Activated B cell treated with CpG ODN at 0.5 μM for 24 hours (primary cell): Measurements from ENCODE around the gene ATP2B2. TPM values are rescaled to one million over a fixed set of nuclear protein-coding genes. Genes with fewer than 3 reads are reported as not detected.
A peak's percentile ranks its signal among the peaks of the same experiment; 100 is the strongest.

Experiments
- ATAC-seq: fragments of 200-7000 bp; cut with Tn5 transposase; one replicate; pipeline ENCODE4 v1.10.0; 2021; ENCODE audit warnings: low read depth, mild to moderate bottlenecking, moderate library complexity
- CTCF ChIA-PET: fragments of 350-600 bp; sonication (Branson Sonifier 250); formaldehyde crosslinking; loops from one replicate; lab custom pipeline; 2021; ENCODE audit warnings: antibody characterized with exemption; lab: Charles Lee
- POLR2A ChIA-PET: fragments of 350-600 bp; sonication (Branson Sonifier 250); formaldehyde crosslinking; loops from one replicate; lab custom pipeline; 2021; ENCODE audit warnings: antibody characterized with exemption; lab: Charles Lee
- DNase-seq: peaks from one replicate; pipeline ENCODE4 v3.0.0; 2022
- H3K27ac Mint-ChIP-seq: one replicate; pipeline ENCODE4 v1.8.0; 2020; ENCODE audit warnings: mixed read lengths
- H3K27me3 Mint-ChIP-seq: one replicate; pipeline ENCODE4 v1.8.0; 2021; ENCODE audit warnings: mixed read lengths
- H3K36me3 Mint-ChIP-seq: one replicate; pipeline ENCODE4 v1.8.0; 2021; ENCODE audit warnings: low read depth, mixed read lengths
- H3K4me1 Mint-ChIP-seq: one replicate; pipeline ENCODE4 v1.8.0; 2021; ENCODE audit warnings: mixed read lengths
- H3K4me3 Mint-ChIP-seq: one replicate; pipeline ENCODE4 v1.8.0; 2020; ENCODE audit warnings: mild to moderate bottlenecking, mixed read lengths
- H3K9me3 Mint-ChIP-seq: one replicate; pipeline ENCODE4 v1.8.0; 2020; ENCODE audit warnings: mixed read lengths
- CTCF ChIP-seq: fragments of 200-600 bp; IDR thresholded peaks from one replicate; pipeline ENCODE4 v1.8.0; 2022; ENCODE audit warnings: antibody characterized with exemption, mild to moderate bottlenecking
- intact Hi-C: fragments of 100-400 bp; cut with micrococcal nuclease; formaldehyde crosslinking; loops from one replicate; pipeline ENCODE4 v1.15.1; 2024
- total RNA-seq: library from RNA; stranded (reverse); gene quantifications from 2 replicates; pipeline ENCODE4 v1.2.3, GENCODE V29; 2022

The ATP2B2 gene
- total RNA-seq, 1 donor from 2014 or later, result not detected

- intact Hi-C loops, result no loop called here
- Mint-ChIP-seq H3K9me3 (no peaks in the 10 kb centered on the region), H3K4me3 (no peak overlapping the region), H3K27me3 (peaks cover 2% of the 10 kb centered on the region), H3K36me3 (no peaks in the 10 kb centered on the region), H3K4me1 (peaks cover 15% of the 10 kb centered on the region), H3K27ac (no peak overlapping the region)
- CTCF ChIA-PET, result interaction anchor here (6.7 kb wide), 1 partner anchor 392 kb away, joined by 101 read pairs; no protein-coding TSS in a partner anchor
- ATAC-seq, result no peak
- no peak for TF ChIP-seq CTCF
- POLR2A ChIA-PET, result no interaction called here
- no peak for DNase-seq
Observed at GRCh38 chr3:10347648-10348403, 157.6 kb downstream of the ATP2B2 start.

- intact Hi-C loops, result no loop called here
- Mint-ChIP-seq H3K27me3 (peaks cover 2% of the 10 kb centered on the region), H3K27ac (no peak overlapping the region), H3K4me3 (no peak overlapping the region), H3K4me1 (peaks cover 5% of the 10 kb centered on the region), H3K9me3 (no peaks in the 10 kb centered on the region), H3K36me3 (no peaks in the 10 kb centered on the region)
- POLR2A ChIA-PET, result no interaction called here
- DNase-seq (no peak), ATAC-seq (no peak)
- CTCF ChIA-PET, result interaction anchor here (1.5 to 6.7 kb wide), 3 partner anchors 74 to 394 kb away, joined by 3 to 101 read pairs (median 4); no protein-coding TSS in a partner anchor
- TF ChIP-seq CTCF, result no peak
Observed at GRCh38 chr3:10345911-10346310, 159.5 kb downstream of the ATP2B2 start.

GRCh38 chr3:10344944-10345575 lies 160.3 kb downstream of the ATP2B2 start:
- DNase-seq, result no peak
- peaks cover 5% of the 10 kb centered on the region for H3K4me1 Mint-ChIP-seq
- no peak overlapping the region for H3K4me3 Mint-ChIP-seq
- H3K36me3 Mint-ChIP-seq, result no peaks in the 10 kb centered on the region
- peaks cover 2% of the 10 kb centered on the region for H3K27me3 Mint-ChIP-seq
- TF ChIP-seq CTCF, result no peak
- POLR2A ChIA-PET, result no interaction called here
- H3K9me3 Mint-ChIP-seq, result no peaks in the 10 kb centered on the region
- CTCF ChIA-PET, result interaction anchor here (1.0 to 6.7 kb wide), 9 partner anchors 10 to 414 kb away, joined by 3 to 101 read pairs (median 4); no protein-coding TSS in a partner anchor
- no peak for ATAC-seq
- intact Hi-C loops, result loop anchor here (1.0 kb wide), 2 partner anchors 177 to 394 kb away; no protein-coding TSS in a partner anchor
- H3K27ac Mint-ChIP-seq, result no peak overlapping the region

- DNase-seq, result peak; percentile 50
- no peak overlapping the region for H3K4me3 Mint-ChIP-seq
- H3K36me3 Mint-ChIP-seq, result no peaks in the 10 kb centered on the region
- peak; percentile 61 for ATAC-seq
- peaks cover 2% of the 10 kb centered on the region for H3K27me3 Mint-ChIP-seq
- ChIA-PET CTCF (interaction anchor here (0.9 to 6.7 kb wide), 15 partner anchors 9 to 414 kb away, joined by 3 to 101 read pairs (median 4); partner anchors contain the start of gene ATP2B2), POLR2A (no interaction called here)
- H3K27ac Mint-ChIP-seq, result no peak overlapping the region
- no peaks in the 10 kb centered on the region for H3K9me3 Mint-ChIP-seq
- peaks cover 5% of the 10 kb centered on the region for H3K4me1 Mint-ChIP-seq
- TF ChIP-seq CTCF, result peak; percentile 61
- intact Hi-C loops, result loop anchor here (1.0 kb wide), 2 partner anchors 178 to 395 kb away; no protein-coding TSS in a partner anchor
Observed at GRCh38 chr3:10344147-10344943, 161.0 kb downstream of the ATP2B2 start.
